Caki2 (cell line): ENCODE measurements around the gene ALPI. TPM values are rescaled to one million over a fixed set of nuclear protein-coding genes. Genes with fewer than 3 reads are reported as not detected.
"Not testable (repeated sequence)": the region's sequence is repeated elsewhere in the genome, so short reads cannot be mapped to it uniquely, and the experiment has no call there.

ENCODE experiments used
- DNase-seq: peaks from one replicate; pipeline ENCODE4 v3.0.0-alpha.2; 2015; ENCODE audit warnings: low read depth
- in situ Hi-C: cut with HindIII; loops from 2 replicates; pipeline ENCODE4 v1.10.0; 2016; ENCODE audit warnings: low sequenced_read_pairs, low pct_unique_long_range_greater_than_20kb, mixed read lengths
- total RNA-seq: library from RNA; depleted of rRNA; stranded (reverse); fragments of >200 nt; shearing (Covaris generic); gene quantifications from 2 replicates; pipeline ENCODE4 v1.2.3, GENCODE V29; 2014; ENCODE audit warnings: low replicate concordance; rRNA removed

The ALPI gene
- total RNA-seq: not detected in 2 replicates

GRCh38 chr2:232455426-232456255, at the start of gene ALPI:
ALPI (plus strand) TSS chr2:232456153; CDS start chr2:232456200, 47 bp downstream.
- in situ Hi-C loops: no loop called here
- DNase-seq: no peak

- no peak for DNase-seq
- in situ Hi-C loops: no loop called here
These were observed 49.2 kb upstream of the ALPI start, which contains the start of gene ALPG for GRCh38 chr2:232406556-232407310. ALPG (plus strand) TSS chr2:232406844; CDS start chr2:232406895, 51 bp downstream.

DNA sequence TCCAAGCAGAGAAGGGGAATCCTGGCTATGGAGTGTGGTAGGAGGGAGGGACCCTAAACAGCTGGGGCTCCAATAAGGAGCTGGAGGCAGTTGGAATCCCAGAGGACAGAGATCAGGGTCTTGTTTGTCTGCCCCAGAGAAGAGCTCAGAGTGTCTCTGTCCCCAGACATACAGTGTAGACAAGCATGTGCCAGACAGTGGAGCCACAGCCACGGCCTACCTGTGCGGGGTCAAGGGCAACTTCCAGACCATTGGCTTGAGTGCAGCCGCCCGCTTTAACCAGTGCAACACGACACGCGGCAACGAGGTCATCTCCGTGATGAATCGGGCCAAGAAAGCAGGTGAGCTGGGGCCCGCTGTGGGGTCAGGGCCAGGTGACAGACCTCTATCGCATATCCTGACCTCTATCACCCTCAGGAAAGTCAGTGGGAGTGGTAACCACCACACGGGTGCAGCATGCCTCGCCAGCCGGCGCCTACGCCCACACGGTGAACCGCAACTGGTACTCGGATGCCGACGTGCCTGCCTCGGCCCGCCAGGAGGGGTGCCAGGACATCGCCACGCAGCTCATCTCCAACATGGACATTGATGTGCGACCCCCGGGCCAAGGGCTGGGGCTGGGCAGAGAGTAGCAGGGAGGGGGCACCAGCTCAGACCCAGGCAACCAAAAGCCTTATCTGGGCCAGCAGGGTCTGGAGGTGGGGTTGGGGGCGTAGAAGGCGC, 48.4 kb upstream of the ALPI start:
- DNase-seq, in situ Hi-C loops: not testable (repeated sequence)

DNA sequence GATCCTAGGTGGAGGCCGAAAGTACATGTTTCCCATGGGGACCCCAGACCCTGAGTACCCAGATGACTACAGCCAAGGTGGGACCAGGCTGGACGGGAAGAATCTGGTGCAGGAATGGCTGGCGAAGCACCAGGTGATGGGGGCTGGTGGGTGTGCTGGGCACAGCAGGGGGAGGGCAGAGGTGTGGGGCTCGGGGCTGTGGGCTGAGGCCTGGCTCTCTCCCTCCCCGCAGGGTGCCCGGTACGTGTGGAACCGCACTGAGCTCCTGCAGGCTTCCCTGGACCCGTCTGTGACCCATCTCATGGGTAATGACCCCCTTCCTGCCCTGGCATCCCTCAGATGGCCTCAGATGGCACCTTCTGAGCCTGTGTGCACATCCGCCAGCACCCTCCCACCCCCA, 47.7 kb upstream of the ALPI start:
- DNase-seq, in situ Hi-C loops: not testable (repeated sequence)

- in situ Hi-C loops, DNase-seq: not testable (repeated sequence)
These were observed 46.3 kb upstream of the ALPI start for GRCh38 chr2:232409617-232410016.

GRCh38 chr2:232410238-232410900, 45.6 kb upstream of the ALPI start:
- no peak for DNase-seq
- in situ Hi-C loops: no loop called here

DNA sequence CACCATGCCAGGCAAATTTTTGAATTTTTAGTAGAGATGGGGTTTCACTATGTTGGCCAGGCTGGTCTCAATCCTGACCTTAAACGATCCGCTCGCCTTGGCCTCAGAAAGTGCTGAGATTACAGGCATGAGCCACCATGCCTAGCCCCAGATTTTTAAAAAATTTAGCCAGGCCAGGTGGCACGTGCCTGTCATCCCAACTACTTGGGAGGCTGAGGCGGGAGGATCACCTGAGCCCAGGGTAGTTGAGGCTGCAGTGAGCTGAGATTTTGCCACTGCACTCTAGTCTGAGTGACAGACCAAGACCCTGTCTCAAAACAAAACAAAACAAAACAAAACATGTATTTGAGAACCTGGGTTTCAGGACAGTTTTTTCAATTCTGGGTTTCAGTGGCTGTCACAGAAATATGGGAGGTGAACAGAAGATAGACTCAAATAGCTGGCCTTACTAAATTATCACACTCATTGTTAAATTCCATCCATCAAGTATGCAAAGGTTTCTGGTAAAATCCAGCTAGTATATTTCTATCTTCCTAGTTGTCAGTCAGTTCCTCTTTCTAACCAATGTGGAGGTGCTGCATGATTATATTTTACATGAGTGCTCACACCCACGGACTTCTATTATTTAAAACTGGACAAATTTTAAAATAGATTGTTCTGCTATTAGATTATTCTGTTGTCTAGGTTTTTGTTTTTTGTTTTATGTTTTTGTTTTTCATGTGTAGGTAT, 43.9 kb upstream of the ALPI start:
- in situ Hi-C loops: no loop called here

DNA sequence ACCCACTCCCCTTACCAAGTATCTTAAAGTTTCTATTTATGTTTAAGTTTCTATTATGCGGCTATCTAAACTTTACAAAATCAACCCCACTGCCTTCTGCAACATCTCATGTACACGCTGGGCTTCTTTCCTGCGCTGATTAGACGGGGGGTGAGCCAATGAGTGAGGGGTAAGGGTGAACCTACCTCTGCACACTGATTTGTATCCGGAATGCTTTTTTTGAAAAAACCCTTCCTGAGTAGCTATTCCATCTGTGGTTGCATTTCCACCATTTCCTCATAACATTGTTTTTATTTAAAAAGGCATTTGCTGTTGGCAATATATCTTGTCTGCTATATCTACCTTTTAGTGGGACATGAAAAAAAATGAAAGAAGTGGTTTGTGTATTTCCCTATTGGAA, 43.0 kb upstream of the ALPI start:
- in situ Hi-C loops: no loop called here
- no peak for DNase-seq

More for the DNA sequence above, 43.9 kb upstream of the ALPI start:
- no peak for DNase-seq

DNA sequence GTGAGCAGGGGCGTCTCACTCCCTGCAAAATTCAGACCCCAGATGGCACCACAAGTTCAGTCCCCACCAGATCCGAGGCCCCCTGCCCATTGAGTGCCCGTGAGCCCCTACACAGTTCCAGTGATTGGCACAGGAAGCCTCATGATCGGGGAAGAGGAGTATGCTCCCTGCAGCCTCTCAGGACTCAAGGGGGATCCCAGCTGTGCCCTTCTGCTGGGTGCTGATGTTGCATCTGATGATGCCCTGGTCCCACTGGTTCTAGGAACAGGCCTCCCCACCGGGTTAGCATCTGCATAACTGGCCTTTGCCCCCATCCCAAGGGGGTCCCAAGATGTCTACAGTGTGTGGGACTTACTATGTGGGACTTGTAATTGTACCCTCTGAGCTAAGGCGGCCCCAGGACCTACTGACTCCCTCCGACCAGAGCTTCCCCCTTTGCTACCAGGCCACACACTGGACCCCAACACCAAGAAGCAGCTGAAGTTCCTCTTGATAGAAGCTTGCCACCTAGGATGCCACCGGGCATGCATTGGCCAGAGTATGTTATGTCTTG, 40.7 kb upstream of the ALPI start:
- in situ Hi-C loops: no loop called here
- no peak for DNase-seq

DNA sequence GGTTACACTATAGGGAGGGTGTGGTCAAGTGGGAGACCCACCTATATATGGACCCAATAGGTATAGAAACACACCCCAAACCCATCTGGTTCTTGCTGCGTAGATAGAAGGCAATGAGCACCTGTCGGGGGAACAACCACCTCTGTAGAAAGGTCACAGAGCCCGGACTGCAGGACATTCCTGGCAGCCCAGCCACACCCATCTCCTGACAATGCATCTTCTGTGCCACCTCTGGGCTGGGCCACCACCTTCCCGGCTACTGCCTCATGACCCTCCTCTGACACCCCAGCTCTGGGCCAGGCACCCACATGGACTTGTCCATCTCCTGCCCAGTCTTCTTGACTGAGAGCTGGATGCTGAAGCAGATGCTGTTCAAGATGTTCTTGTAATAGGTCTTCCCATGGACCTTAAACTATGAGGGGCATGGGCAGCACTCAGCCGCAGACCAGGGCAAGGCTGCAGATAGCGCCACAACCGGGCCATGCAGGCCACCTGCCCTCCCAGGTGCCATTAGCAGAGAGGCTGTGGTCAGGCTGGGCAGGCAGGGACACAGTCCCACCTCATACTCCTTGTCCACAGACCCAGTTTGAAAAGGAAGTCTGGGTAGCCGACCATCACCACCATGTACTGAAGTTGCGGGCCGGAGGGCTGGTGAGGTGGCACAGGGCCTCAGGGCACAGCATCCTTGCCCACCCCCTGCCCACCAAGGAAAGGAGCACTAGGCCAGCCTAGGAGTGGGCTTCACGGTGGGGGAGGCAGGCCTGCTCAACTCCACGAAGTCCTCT, 40.0 kb upstream of the ALPI start:
- in situ Hi-C loops: no loop called here
- no peak for DNase-seq

- in situ Hi-C loops: no loop called here
- no peak for DNase-seq
These were observed 39.2 kb upstream of the ALPI start for GRCh38 chr2:232416521-232417470.

DNA sequence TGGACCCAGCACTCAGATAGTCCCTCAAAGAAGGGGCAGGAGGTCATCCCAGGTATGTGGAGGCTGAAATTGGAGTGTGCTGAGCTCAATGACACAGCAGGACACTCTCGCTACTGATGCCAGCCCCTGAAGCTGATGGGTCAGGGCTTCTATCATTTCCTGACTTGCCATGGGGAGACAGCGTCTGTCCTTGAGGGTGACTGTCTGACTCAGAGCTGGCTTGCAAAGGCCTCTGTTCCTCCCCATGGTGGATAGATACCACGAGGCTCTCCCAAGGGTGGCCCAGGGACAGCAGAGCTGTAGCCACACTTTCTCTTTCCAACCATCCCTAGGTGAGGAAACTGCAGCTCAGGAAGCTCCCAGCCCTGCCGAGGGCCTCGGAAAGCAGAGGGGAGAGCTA, 38.5 kb upstream of the ALPI start:
- in situ Hi-C loops: no loop called here
- DNase-seq: no peak

- DNase-seq: no peak
- in situ Hi-C loops: no loop called here
These were observed 37.9 kb upstream of the ALPI start for GRCh38 chr2:232418056-232418455.

- no peak for DNase-seq
- in situ Hi-C loops: no loop called here
These were observed 37.3 kb upstream of the ALPI start for GRCh38 chr2:232418466-232419244.
